Measurements from ENCODE around the gene BIN1. TPM values are rescaled to one million over a fixed set of nuclear protein-coding genes. Genes with fewer than 3 reads are reported as not detected.

Gene BIN1
- total RNA-seq, 4 donors from 2014 or later: 95.7 to 146 (median 98.8) TPM

GRCh38 chr2:127011231-127011661 lies 95.7 kb downstream of the BIN1 start:
- no peak overlapping the region for H3K27ac ChIP-seq
- no peaks in the 10 kb centered on the region for H3K36me3 ChIP-seq
- no peak for TF ChIP-seq EP300 (IDR thresholded peaks at IDR 0.05)
- no peak for TF ChIP-seq CTCF (IDR thresholded peaks at IDR 0.05)
- no peak for TF ChIP-seq POLR2A (IDR thresholded peaks at IDR 0.05)
- no peak overlapping the region for H3K4me3 ChIP-seq
- WGBS, 2 donors: 55 to 68% methylated on average over 2 of the region's 2 CpGs
- H3K27me3 ChIP-seq: no peaks in the 10 kb centered on the region
- peaks cover 0 to 12% (median 0%) of the 10 kb centered on the region in 4 donors for H3K4me1 ChIP-seq
- no peaks in the 10 kb centered on the region for H3K9me3 ChIP-seq
- DNase-seq (ENCODE audit: low spot score in 2 of 2): no peak

DNA sequence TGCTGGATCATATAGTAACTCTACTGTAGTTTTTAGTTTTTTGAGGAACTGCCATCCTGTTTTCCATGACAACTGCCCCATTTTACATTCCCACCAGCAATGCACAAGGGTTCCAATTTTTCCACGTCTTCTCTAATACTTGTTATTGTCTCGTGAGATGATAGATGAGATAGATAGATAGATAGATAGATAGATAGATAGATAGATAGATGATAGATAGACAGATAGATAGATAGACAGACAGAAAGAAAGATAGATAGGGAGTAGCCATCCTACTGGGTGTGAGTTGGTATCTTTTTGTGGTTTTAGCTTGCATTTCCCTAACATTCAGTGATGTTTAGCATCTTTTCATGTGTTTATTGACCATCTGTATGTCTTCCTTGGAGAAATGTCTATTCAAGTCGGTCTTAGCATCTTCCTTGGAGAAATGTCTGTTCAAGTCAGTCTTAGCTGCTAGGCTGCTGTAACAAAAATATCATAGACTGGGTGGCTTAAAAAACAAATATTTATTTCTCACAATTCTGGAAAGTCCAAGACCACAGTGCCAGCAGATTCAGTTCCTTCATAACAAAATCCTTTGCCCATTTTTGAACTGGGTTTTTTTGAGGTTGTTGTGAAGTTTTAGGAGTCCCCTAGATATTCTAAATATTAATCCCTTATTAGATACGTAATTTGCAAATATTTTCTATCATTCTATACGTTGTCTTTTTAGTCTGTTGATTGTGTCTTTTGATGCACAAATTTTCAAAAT lies 98.5 kb downstream of the BIN1 start:
- peaks cover 0 to 12% (median 0%) of the 10 kb centered on the region in 4 donors for H3K4me1 ChIP-seq
- H3K27ac ChIP-seq: no peak overlapping the region
- no peaks in the 10 kb centered on the region for H3K27me3 ChIP-seq
- H3K4me3 ChIP-seq: no peak overlapping the region
- 79 to 89% methylated on average over 5 of the region's 5 CpGs for WGBS, 2 donors
- no peaks in the 10 kb centered on the region for H3K9me3 ChIP-seq
- TF ChIP-seq POLR2A (IDR thresholded peaks at IDR 0.05) (no peak), EP300 (IDR thresholded peaks at IDR 0.05) (no peak), CTCF (IDR thresholded peaks at IDR 0.05) (no peak)
- H3K36me3 ChIP-seq: no peaks in the 10 kb centered on the region
- no peak for DNase-seq (ENCODE audit: low spot score in 2 of 2)

GRCh38 chr2:127007652-127008051 lies 99.3 kb downstream of the BIN1 start:
- H3K4me1 ChIP-seq: peaks cover 0 to 12% (median 0%) of the 10 kb centered on the region in 4 donors
- no peaks in the 10 kb centered on the region for H3K27me3 ChIP-seq
- no peak for DNase-seq (ENCODE audit: low spot score in 2 of 2)
- no peaks in the 10 kb centered on the region for H3K9me3 ChIP-seq
- H3K36me3 ChIP-seq: no peaks in the 10 kb centered on the region
- H3K4me3 ChIP-seq: no peak overlapping the region
- 75 to 78% methylated on average over 3 of the region's 3 CpGs for WGBS, 2 donors
- H3K27ac ChIP-seq: no peak overlapping the region
- TF ChIP-seq CTCF (IDR thresholded peaks at IDR 0.05) (no peak), EP300 (IDR thresholded peaks at IDR 0.05) (no peak), POLR2A (IDR thresholded peaks at IDR 0.05) (no peak)

GRCh38 chr2:127006962-127007361 lies 100.0 kb downstream of the BIN1 start:
- Histone ChIP-seq H3K36me3 (no peaks in the 10 kb centered on the region), H3K27ac (no peak overlapping the region), H3K4me1 (peaks cover 0 to 6% (median 0%) of the 10 kb centered on the region in 4 donors), H3K9me3 (no peaks in the 10 kb centered on the region), H3K4me3 (no peak overlapping the region), H3K27me3 (no peaks in the 10 kb centered on the region)
- no peak for TF ChIP-seq CTCF (IDR thresholded peaks at IDR 0.05)
- WGBS, 2 donors: 82 to 85% methylated on average over 4 of the region's 4 CpGs
- DNase-seq (ENCODE audit: low spot score in 2 of 2): no peak

- Histone ChIP-seq H3K9me3 (no peaks in the 10 kb centered on the region), H3K36me3 (no peaks in the 10 kb centered on the region), H3K4me3 (no peak overlapping the region), H3K27me3 (no peaks in the 10 kb centered on the region), H3K4me1 (no peaks in the 10 kb centered on the region), H3K27ac (no peak overlapping the region)
- WGBS, 2 donors: 86 to 88% methylated on average over 6 of the region's 6 CpGs
- TF ChIP-seq POLR2A (IDR thresholded peaks at IDR 0.05): no peak
- no peak for DNase-seq (ENCODE audit: low spot score in 2 of 2)
These were observed 101.9 kb downstream of the BIN1 start for GRCh38 chr2:127004893-127005600.
